WI38 (cell line): ENCODE results near the gene SKOR2.
"Not testable (repeated sequence)": the region's sequence is repeated elsewhere in the genome, so short reads cannot be mapped to it uniquely, and the experiment has no call there.

Experiments
- H3K4me3 ChIP-seq: 2 replicates; pipeline ENCODE4 v1.5.1; 2011; ENCODE audit warnings: low read depth, mild to moderate bottlenecking, control low read depth, low read length
- TF ChIP-seq, protein P1 (sequence below): IDR thresholded peaks from 2 replicates; pipeline ENCODE4 v1.5.1; 2012; ENCODE audit warnings: low read depth, mild to moderate bottlenecking, control low read depth, low read length

SKOR2 gene

DNA sequence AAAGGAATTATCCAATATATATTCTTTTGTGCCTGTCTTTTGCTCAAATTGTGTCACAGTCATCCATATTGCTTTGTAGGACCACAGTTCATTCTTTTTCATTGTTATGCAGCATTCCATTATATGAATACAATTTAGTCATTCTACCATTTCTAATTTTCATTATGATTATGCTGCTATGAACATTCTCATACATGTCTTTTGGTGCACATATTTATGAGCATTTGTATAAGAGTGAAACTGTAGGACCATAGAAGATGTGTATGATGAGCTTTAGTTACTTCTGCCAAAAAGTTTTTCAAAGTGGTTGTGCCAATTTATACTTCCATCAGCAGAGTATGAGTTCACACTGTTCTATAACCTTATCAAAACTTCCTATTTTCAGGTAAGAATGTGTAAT, 83.0 kb downstream of the SKOR2 start:
- TF ChIP-seq, protein P1, sequence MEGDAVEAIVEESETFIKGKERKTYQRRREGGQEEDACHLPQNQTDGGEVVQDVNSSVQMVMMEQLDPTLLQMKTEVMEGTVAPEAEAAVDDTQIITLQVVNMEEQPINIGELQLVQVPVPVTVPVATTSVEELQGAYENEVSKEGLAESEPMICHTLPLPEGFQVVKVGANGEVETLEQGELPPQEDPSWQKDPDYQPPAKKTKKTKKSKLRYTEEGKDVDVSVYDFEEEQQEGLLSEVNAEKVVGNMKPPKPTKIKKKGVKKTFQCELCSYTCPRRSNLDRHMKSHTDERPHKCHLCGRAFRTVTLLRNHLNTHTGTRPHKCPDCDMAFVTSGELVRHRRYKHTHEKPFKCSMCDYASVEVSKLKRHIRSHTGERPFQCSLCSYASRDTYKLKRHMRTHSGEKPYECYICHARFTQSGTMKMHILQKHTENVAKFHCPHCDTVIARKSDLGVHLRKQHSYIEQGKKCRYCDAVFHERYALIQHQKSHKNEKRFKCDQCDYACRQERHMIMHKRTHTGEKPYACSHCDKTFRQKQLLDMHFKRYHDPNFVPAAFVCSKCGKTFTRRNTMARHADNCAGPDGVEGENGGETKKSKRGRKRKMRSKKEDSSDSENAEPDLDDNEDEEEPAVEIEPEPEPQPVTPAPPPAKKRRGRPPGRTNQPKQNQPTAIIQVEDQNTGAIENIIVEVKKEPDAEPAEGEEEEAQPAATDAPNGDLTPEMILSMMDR = no peak
- no peak overlapping the region for H3K4me3 ChIP-seq

DNA sequence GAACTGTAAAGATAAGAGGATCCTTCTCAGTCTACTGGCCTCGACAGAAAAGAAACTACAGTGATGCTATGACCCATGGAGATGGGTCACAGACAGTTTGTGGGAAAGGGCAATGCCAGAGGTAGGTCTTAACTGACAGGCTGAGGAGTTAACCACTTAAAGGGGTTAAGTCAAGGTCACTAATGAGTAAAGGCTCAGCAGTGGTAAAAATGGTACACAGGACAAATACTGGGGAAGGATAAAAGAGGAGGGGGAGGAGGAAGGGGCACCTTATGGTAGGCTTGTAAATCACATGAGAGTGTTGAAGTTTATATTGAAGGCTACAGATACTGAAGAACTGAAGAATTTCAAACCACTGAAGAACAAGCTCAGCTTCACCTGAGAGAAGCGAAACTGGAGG, 85.2 kb downstream of the SKOR2 start:
- TF ChIP-seq, protein P1 = no peak
- H3K4me3 ChIP-seq = no peak overlapping the region

DNA sequence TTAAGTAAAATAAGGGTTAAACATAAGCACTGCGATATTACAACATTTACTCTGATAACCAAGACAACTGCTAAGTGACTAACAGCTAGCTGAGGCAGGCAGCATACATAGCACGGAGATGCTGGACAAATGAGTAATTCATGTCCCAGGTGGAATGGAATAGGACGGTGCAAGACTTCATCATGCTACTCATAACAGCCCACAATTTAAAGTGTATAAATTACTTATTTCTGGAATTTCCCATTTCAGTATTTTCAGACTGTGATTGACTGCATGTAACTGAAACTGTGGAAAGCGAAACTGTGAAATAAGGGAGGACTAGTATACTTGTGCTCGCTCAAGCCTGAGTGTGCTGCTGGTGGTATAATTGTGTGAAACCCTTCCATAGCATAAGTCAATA, 88.2 kb downstream of the SKOR2 start:
- no peak overlapping the region for H3K4me3 ChIP-seq
- TF ChIP-seq, protein P1 = no peak

DNA sequence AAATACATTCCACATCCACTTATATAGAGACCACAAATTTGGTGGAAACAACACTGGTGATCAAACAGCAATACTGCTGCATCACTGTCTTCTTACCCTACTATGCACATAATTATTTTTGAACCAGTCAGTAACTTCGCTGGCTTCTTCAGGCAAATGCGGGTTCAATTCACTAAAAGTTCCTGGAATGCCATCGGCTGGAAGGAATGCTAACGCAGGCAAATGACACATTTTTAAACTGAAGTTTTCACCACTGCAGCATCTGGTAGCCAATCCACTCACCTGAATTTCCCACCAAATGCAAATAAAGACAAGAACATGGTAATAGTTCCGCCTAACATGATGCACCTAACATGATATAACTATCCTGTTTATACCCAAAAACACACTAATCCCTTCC, 91.2 kb downstream of the SKOR2 start:
- H3K4me3 ChIP-seq = no peak overlapping the region
- TF ChIP-seq, protein P1 = no peak

DNA sequence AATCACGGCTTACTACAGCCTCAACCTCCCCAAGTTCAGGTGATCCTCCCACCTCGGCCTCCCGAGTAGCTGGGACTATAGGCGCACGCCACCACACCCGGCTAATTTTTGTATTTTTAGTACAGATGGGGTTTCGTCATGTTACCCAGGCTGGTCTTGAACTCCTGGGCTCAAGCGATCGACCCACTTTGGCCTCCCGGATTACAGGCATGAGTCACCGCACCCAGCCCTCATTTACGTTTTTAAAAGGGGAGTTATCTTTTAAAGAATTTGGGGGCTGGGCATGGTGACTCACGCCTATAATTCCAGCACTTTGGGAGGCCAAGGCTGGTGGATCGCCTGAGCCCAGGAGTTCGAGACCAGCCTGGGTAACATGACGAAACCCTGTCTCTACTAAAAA, 93.1 kb downstream of the SKOR2 start:
- H3K4me3 ChIP-seq = not testable (repeated sequence)
